ENCODE data around the gene HDAC9. TPM values are rescaled to one million over a fixed set of nuclear protein-coding genes. Genes with fewer than 3 reads are reported as not detected.

Gene HDAC9
- total RNA-seq, 1 experiment from 2014 or later = 7.7 TPM

- H4K20me1 ChIP-seq (ENCODE audit: control insufficient read depth, insufficient read depth, insufficient read length) = no peaks in the 10 kb centered on the region
- Mint-ChIP-seq H3K27ac (no peak overlapping the region), H3K36me3 (ENCODE audit: insufficient read depth in 1 of 3, low read depth in 3 of 3) (no peaks in the 10 kb centered on the region), H3K27me3 (ENCODE audit: low read depth) (no peaks in the 10 kb centered on the region), H3K9me3 (no peaks in the 10 kb centered on the region), H3K4me1 (peaks cover 5 to 11% of the 10 kb centered on the region in 2 experiments), H3K4me3 (no peak overlapping the region)
- H3K79me2 ChIP-seq (ENCODE audit: insufficient read depth, low read length) = no peaks in the 10 kb centered on the region
- H4K5ac ChIP-seq (ENCODE audit: insufficient read length, low read depth, low read length) = no peak overlapping the region
- no peak overlapping the region for H2BK120ac ChIP-seq (ENCODE audit: low read depth, low read length, poor library complexity, severe bottlenecking)
- H3K14ac ChIP-seq (ENCODE audit: insufficient read depth, low read length) = no peak overlapping the region
- DNase-seq = no peak
- WGBS (ENCODE audit: extremely low coverage, insufficient read length, low lambda C conversion rate) = no CpG with 5 or more reads among the region's 3 CpGs
- no peak overlapping the region for H2AFZ ChIP-seq (ENCODE audit: low read length)
- H3K56ac ChIP-seq (ENCODE audit: insufficient read length, low read depth, low read length) = no peak overlapping the region
- H3K18ac ChIP-seq (ENCODE audit: insufficient read length, low read depth, low read length) = no peak overlapping the region
- H2BK15ac ChIP-seq (ENCODE audit: low read depth, low read length) = no peak overlapping the region
- H3K9ac ChIP-seq (ENCODE audit: extremely low read depth, insufficient read length, low read length) = no peak overlapping the region
- H3K4me1 ChIP-seq (ENCODE audit: insufficient read depth, low read length) = peaks cover 3% of the 10 kb centered on the region; the same call in 1 of the 2 replicates
- H2BK5ac ChIP-seq (ENCODE audit: insufficient read length, low read length) = no peak overlapping the region
- no peaks in the 10 kb centered on the region for H3K27me3 ChIP-seq (ENCODE audit: insufficient read depth, low read length)
- no peak overlapping the region for H2BK20ac ChIP-seq (ENCODE audit: low read depth, low read length, poor library complexity, severe bottlenecking)
- H3T11ph ChIP-seq (ENCODE audit: low read length) = no peak overlapping the region
- H3K9me3 ChIP-seq (ENCODE audit: control insufficient read depth, low read depth, low read length) = no peaks in the 10 kb centered on the region
- no peak for TF ChIP-seq CTCF (conservative IDR thresholded peaks at IDR 0.05)
- H2AK5ac ChIP-seq (ENCODE audit: insufficient read length, low read length) = no peak overlapping the region
- H3K4ac ChIP-seq (ENCODE audit: low read depth, low read length) = no peak overlapping the region
- H3K23me2 ChIP-seq (ENCODE audit: insufficient read length, low read depth, low read length, poor library complexity, severe bottlenecking) = no peaks in the 10 kb centered on the region
- H3K27ac ChIP-seq (ENCODE audit: insufficient read length, low read depth, low read length) = no peak overlapping the region
- no peaks in the 10 kb centered on the region for H3K79me1 ChIP-seq (ENCODE audit: insufficient read depth, low read depth, low read length, poor library complexity, severe bottlenecking)
- H3K4me2 ChIP-seq (ENCODE audit: insufficient read depth, insufficient read length, low read length) = no peak overlapping the region
- no peak overlapping the region for H2BK12ac ChIP-seq (ENCODE audit: insufficient read length, low read depth, low read length)
- no peak overlapping the region for H4K8ac ChIP-seq (replicated peaks; ENCODE audit: insufficient read length, low read depth, low read length)
- no peak overlapping the region for H3K23ac ChIP-seq (ENCODE audit: insufficient read length, low read depth, low read length)
- no peak overlapping the region for H4K91ac ChIP-seq (ENCODE audit: insufficient read length, low read depth, low read length)
These were observed 51.0 kb downstream of the HDAC9 start for GRCh38 chr7:18546576-18546975.

Data from H9 (cell line).